ENCODE data around the gene VSTM2L. TPM values are rescaled to one million over a fixed set of nuclear protein-coding genes. Genes with fewer than 3 reads are reported as not detected.

VSTM2L gene
- total RNA-seq, 2 experiments from 2014 or later = 0.17 TPM; not detected in 1

- Histone ChIP-seq H3K27ac (ENCODE audit: low read depth, low read length, poor library complexity, severe bottlenecking) (no peak overlapping the region), H3K4me3 (ENCODE audit: low read depth, low read length, poor library complexity, severe bottlenecking) (no peak overlapping the region), H3K36me3 (ENCODE audit: insufficient read depth, low read length) (peaks cover 27% of the 10 kb centered on the region; the same call in 1 of the 2 replicates), H2AFZ (ENCODE audit: low read length) (no peak overlapping the region), H3K4me2 (ENCODE audit: low read length) (no peak overlapping the region), H3K4me1 (ENCODE audit: insufficient read depth, low read length, poor library complexity, severe bottlenecking) (no peaks in the 10 kb centered on the region), H3K79me2 (ENCODE audit: insufficient read depth, low read depth, low read length) (no peaks in the 10 kb centered on the region), H3K9me3 (ENCODE audit: low read length) (no peaks in the 10 kb centered on the region), H4K20me1 (ENCODE audit: insufficient read depth, low read length) (no peaks in the 10 kb centered on the region), H3K9me2 (ENCODE audit: insufficient read depth, low read length) (no peaks in the 10 kb centered on the region)
- ChIA-PET POLR2A (interaction anchor here (0.6 kb wide), 1 partner anchor 223 kb away, joined by 3 read pairs; no protein-coding TSS in a partner anchor), CTCF (ENCODE audit: unreplicated experiment) (no interaction called here)
- no peak for DNase-seq (ENCODE audit: low spot score)
- no peak for TF ChIP-seq CTCF (conservative IDR thresholded peaks at IDR 0.05; ENCODE audit: low read length)
- no peak for TF ChIP-seq EZH2phosphoT487 (IDR thresholded peaks at IDR 0.05; ENCODE audit: borderline replicate concordance, low read depth, low read length)
- BruUV-seq (replicated peaks) = no TSS peak
- intact Hi-C loops (cut with micrococcal nuclease; ENCODE audit: unreplicated experiment) = no loop called here
Observed at GRCh38 chr20:37984018-37984785, 81.3 kb downstream of the VSTM2L start.

GRCh38 chr20:37986044-37986858, 83.3 kb downstream of the VSTM2L start:
- ChIA-PET CTCF (ENCODE audit: unreplicated experiment) (no interaction called here), POLR2A (interaction anchor here (0.6 to 0.7 kb wide), 3 partner anchors 8 to 858 kb away, joined by 3 read pairs; no protein-coding TSS in a partner anchor)
- no TSS peak for BruUV-seq (replicated peaks)
- H3K4me3 ChIP-seq (ENCODE audit: low read depth, low read length, poor library complexity, severe bottlenecking) = no peak overlapping the region
- H3K9me2 ChIP-seq (ENCODE audit: insufficient read depth, low read length) = no peaks in the 10 kb centered on the region
- no peaks in the 10 kb centered on the region for H4K20me1 ChIP-seq (ENCODE audit: insufficient read depth, low read length)
- no peaks in the 10 kb centered on the region for H3K79me2 ChIP-seq (ENCODE audit: insufficient read depth, low read depth, low read length)
- intact Hi-C loops (cut with micrococcal nuclease; ENCODE audit: unreplicated experiment) = no loop called here
- H3K4me2 ChIP-seq (ENCODE audit: low read length) = no peak overlapping the region
- H3K36me3 ChIP-seq (ENCODE audit: insufficient read depth, low read length) = peaks cover 42% of the 10 kb centered on the region; the same call in 1 of the 2 replicates
- no peak for TF ChIP-seq CTCF (conservative IDR thresholded peaks at IDR 0.05; ENCODE audit: low read length)
- DNase-seq (ENCODE audit: low spot score) = no peak
- no peaks in the 10 kb centered on the region for H3K9me3 ChIP-seq (ENCODE audit: low read length)
- no peak overlapping the region for H3K27ac ChIP-seq (ENCODE audit: low read depth, low read length, poor library complexity, severe bottlenecking)
- H3K4me1 ChIP-seq (ENCODE audit: insufficient read depth, low read length, poor library complexity, severe bottlenecking) = peaks cover 18% of the 10 kb centered on the region
- no peak overlapping the region for H2AFZ ChIP-seq (ENCODE audit: low read length)

Data from OCI-LY7 (cell line).